HEK293 (cell line): ENCODE results near the gene ACOT12.

Experiments used
- CTCF ChIA-PET: fragments of 350-600 bp; formaldehyde crosslinking; extraction: SDS; loops from one replicate; lab custom pipeline; 2021; ENCODE audit warnings: antibody characterized with exemption; lab: Yijun Ruan, JAX
- POLR2A ChIA-PET: fragments of 300-600 bp; formaldehyde crosslinking; extraction: SDS; loops from one replicate; lab custom pipeline; 2020; ENCODE audit warnings: antibody characterized with exemption, inconsistent platforms; lab: Yijun Ruan, JAX
- H3K27ac ChIP-seq: fragments of 200-500 bp; sonication (Bioruptor generic); 2 replicates; pipeline ENCODE4 v1.5.1; 2014; ENCODE audit warnings: low read depth, low read length, control low read depth, inconsistent platforms; ENCODE audit errors: extremely low read depth
- H3K36me3 ChIP-seq, 2 experiments: fragments of 200-500 bp in 1 of 2; sonication (Bioruptor generic) in 1 of 2; 1 replicate in 1 of 2; 2 replicates in 1 of 2; pipeline ENCODE4 v1.5.1; 2014 to 2017; ENCODE audit warnings: inconsistent platforms in 2 of 2, low read length in 2 of 2; ENCODE audit not compliant: control insufficient read depth in 2 of 2, insufficient read depth in 1 of 2
- H3K4me1 ChIP-seq: fragments of 200-500 bp; sonication (Bioruptor generic); 2 replicates; pipeline ENCODE4 v1.5.1; 2014; ENCODE audit warnings: mild to moderate bottlenecking, low read length, inconsistent platforms; ENCODE audit not compliant: control insufficient read depth, insufficient read depth
- H3K4me3 ChIP-seq: 2 replicates; pipeline ENCODE4 v1.5.1; 2011; ENCODE audit warnings: low read depth, mild to moderate bottlenecking, control low read depth, low read length, moderate library complexity
- H3K9me3 ChIP-seq: fragments of 200-500 bp; sonication (Bioruptor generic); 2 replicates; pipeline ENCODE4 v1.5.1; 2014; ENCODE audit warnings: low read depth, low read length, inconsistent platforms; ENCODE audit not compliant: control insufficient read depth, insufficient read depth
- BCL11A ChIP-seq: fragments of 450-650 bp; formaldehyde crosslinking; IDR thresholded peaks from 2 replicates; pipeline ENCODE4 v1.5.1; 2016; ENCODE audit warnings: low read depth, missing biosample characterization, missing genetic modification characterization
- GLI4 ChIP-seq: fragments of 450-650 bp; formaldehyde crosslinking; IDR thresholded peaks from 2 replicates; pipeline ENCODE4 v1.5.1; 2016; ENCODE audit warnings: missing biosample characterization, missing genetic modification characterization
- GLIS1 ChIP-seq: fragments of 450-650 bp; formaldehyde crosslinking; IDR thresholded peaks from 2 replicates; pipeline ENCODE4 v1.5.1; 2016; ENCODE audit warnings: missing biosample characterization, missing genetic modification characterization
- KLF7 ChIP-seq: fragments of 450-650 bp; formaldehyde crosslinking; IDR thresholded peaks from 2 replicates; pipeline ENCODE4 v1.5.1; 2016; ENCODE audit warnings: missing biosample characterization, missing genetic modification characterization, borderline replicate concordance
- SALL2 ChIP-seq: fragments of 450-650 bp; formaldehyde crosslinking; IDR thresholded peaks from 2 replicates; pipeline ENCODE4 v1.5.0; 2017; ENCODE audit warnings: missing biosample characterization, mild to moderate bottlenecking, missing genetic modification characterization, borderline replicate concordance
- SCRT1 ChIP-seq: fragments of 450-650 bp; formaldehyde crosslinking; IDR thresholded peaks from 2 replicates; pipeline ENCODE4 v1.5.1; 2016; ENCODE audit warnings: missing biosample characterization, missing genetic modification characterization, borderline replicate concordance
- SCRT2 ChIP-seq: fragments of 450-650 bp; formaldehyde crosslinking; IDR thresholded peaks from 2 replicates; pipeline ENCODE4 v1.5.1; 2016; ENCODE audit warnings: missing biosample characterization, missing genetic modification characterization
- SP7 ChIP-seq: fragments of 450-650 bp; formaldehyde crosslinking; IDR thresholded peaks from 2 replicates; pipeline ENCODE4 v1.5.1; 2016; ENCODE audit warnings: missing biosample characterization, missing genetic modification characterization
- ZBTB17 ChIP-seq: fragments of 450-650 bp; formaldehyde crosslinking; IDR thresholded peaks from 2 replicates; pipeline ENCODE4 v1.5.1; 2016; ENCODE audit warnings: missing biosample characterization, missing genetic modification characterization
- ZIC2 ChIP-seq: fragments of 450-650 bp; formaldehyde crosslinking; IDR thresholded peaks from 2 replicates; pipeline ENCODE4 v1.5.1; 2016; ENCODE audit warnings: missing biosample characterization, missing genetic modification characterization
- ZNF10 ChIP-seq: fragments of 450-650 bp; formaldehyde crosslinking; IDR thresholded peaks from 2 replicates; pipeline ENCODE4 v1.5.1; 2017; ENCODE audit warnings: missing biosample characterization, missing genetic modification characterization
- ZNF132 ChIP-seq: fragments of 450-650 bp; formaldehyde crosslinking; IDR thresholded peaks from 2 replicates; pipeline ENCODE4 v1.5.1; 2017; ENCODE audit warnings: missing biosample characterization, missing genetic modification characterization, borderline replicate concordance
- ZNF140 ChIP-seq: fragments of 450-650 bp; formaldehyde crosslinking; IDR thresholded peaks from 2 replicates; pipeline ENCODE4 v1.5.1; 2016; ENCODE audit warnings: missing biosample characterization, missing genetic modification characterization
- ZNF174 ChIP-seq: fragments of 450-650 bp; formaldehyde crosslinking; IDR thresholded peaks from 2 replicates; pipeline ENCODE4 v1.5.0; 2017; ENCODE audit warnings: missing biosample characterization, mild to moderate bottlenecking, missing genetic modification characterization
- ZNF184 ChIP-seq: fragments of 450-650 bp; IDR thresholded peaks from 2 replicates; pipeline ENCODE4 v1.5.1; 2018; ENCODE audit warnings: missing biosample characterization, mild to moderate bottlenecking, missing genetic modification characterization
- ZNF280C ChIP-seq: fragments of 450-650 bp; formaldehyde crosslinking; IDR thresholded peaks from 2 replicates; pipeline ENCODE4 v1.5.1; 2016; ENCODE audit warnings: missing biosample characterization, missing genetic modification characterization
- ZNF354C ChIP-seq: fragments of 450-650 bp; formaldehyde crosslinking; IDR thresholded peaks from 2 replicates; pipeline ENCODE4 v1.5.1; 2016; ENCODE audit warnings: missing biosample characterization, missing genetic modification characterization, low read depth, borderline replicate concordance
- ZNF416 ChIP-seq: fragments of 450-650 bp; formaldehyde crosslinking; IDR thresholded peaks from 2 replicates; pipeline ENCODE4 v1.5.1; 2016; ENCODE audit warnings: missing biosample characterization, missing genetic modification characterization
- ZNF48 ChIP-seq: fragments of 450-650 bp; formaldehyde crosslinking; IDR thresholded peaks from 2 replicates; pipeline ENCODE4 v1.5.1; 2016; ENCODE audit warnings: missing biosample characterization, missing genetic modification characterization
- ZNF488 ChIP-seq: fragments of 450-650 bp; formaldehyde crosslinking; IDR thresholded peaks from 2 replicates; pipeline ENCODE4 v1.5.1; 2016; ENCODE audit warnings: missing biosample characterization, missing genetic modification characterization
- ZNF510 ChIP-seq: fragments of 450-650 bp; formaldehyde crosslinking; IDR thresholded peaks from 2 replicates; pipeline ENCODE4 v1.5.1; 2018; ENCODE audit warnings: mild to moderate bottlenecking, missing genetic modification characterization, missing biosample characterization; ENCODE audit not compliant: insufficient replicate concordance
- ZNF521 ChIP-seq: fragments of 450-650 bp; formaldehyde crosslinking; IDR thresholded peaks from 2 replicates; pipeline ENCODE4 v1.5.1; 2017; ENCODE audit warnings: missing biosample characterization, mild to moderate bottlenecking, missing genetic modification characterization
- ZNF548 ChIP-seq: fragments of 450-650 bp; formaldehyde crosslinking; IDR thresholded peaks from 2 replicates; pipeline ENCODE4 v1.5.1; 2016; ENCODE audit warnings: missing biosample characterization, missing genetic modification characterization
- ZNF580 ChIP-seq: fragments of 450-650 bp; formaldehyde crosslinking; IDR thresholded peaks from 2 replicates; pipeline ENCODE4 v1.5.1; 2016; ENCODE audit warnings: missing biosample characterization, missing genetic modification characterization
- ZNF600 ChIP-seq: fragments of 450-650 bp; formaldehyde crosslinking; IDR thresholded peaks from 2 replicates; pipeline ENCODE4 v1.5.1; 2016; ENCODE audit warnings: missing biosample characterization, missing genetic modification characterization
- ZNF76 ChIP-seq: fragments of 450-650 bp; formaldehyde crosslinking; IDR thresholded peaks from 2 replicates; pipeline ENCODE4; 2016; ENCODE audit warnings: low read depth, missing biosample characterization, missing genetic modification characterization, borderline replicate concordance
- TF ChIP-seq, protein P1 (sequence below): fragments of 450-650 bp; formaldehyde crosslinking; IDR thresholded peaks from 2 replicates; pipeline ENCODE4 v1.5.1; 2017; ENCODE audit warnings: missing biosample characterization, missing genetic modification characterization

ACOT12 gene

DNA sequence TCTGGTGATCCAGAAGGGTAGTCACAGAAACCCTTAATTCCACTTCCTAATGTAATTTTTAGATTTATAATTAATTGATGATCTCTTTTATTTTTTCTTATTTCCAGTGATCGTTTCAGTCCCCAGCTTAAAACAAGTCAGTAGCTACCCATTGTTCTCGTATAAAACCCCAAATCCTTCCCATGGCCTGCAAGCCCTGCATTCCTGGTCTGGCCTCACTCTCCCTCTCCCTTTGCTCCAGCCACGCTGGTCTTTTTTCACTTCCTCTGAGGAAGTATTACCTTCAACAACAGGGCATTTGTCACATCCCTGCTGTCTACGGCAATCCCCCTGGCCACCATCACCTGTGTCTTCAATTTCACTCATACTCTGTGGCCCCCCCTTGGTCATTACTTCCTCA lies 44.8 kb downstream of the ACOT12 start:
- ChIA-PET CTCF (no interaction called here), POLR2A (no interaction called here)
- no peak overlapping the region for H3K27ac ChIP-seq
- no peak for TF ChIP-seq GLI4 (tag by site-specific recombination)
- TF ChIP-seq ZNF354C (tag by site-specific recombination), result no peak
- no peak for TF ChIP-seq SCRT2 (tag by site-specific recombination)
- TF ChIP-seq ZNF174 (tag by site-specific recombination), result no peak
- TF ChIP-seq SP7 (tag by site-specific recombination), result no peak
- no peak for TF ChIP-seq SCRT1 (tag by site-specific recombination)
- no peak for TF ChIP-seq ZNF521 (tag by site-specific recombination)
- TF ChIP-seq, protein P1, sequence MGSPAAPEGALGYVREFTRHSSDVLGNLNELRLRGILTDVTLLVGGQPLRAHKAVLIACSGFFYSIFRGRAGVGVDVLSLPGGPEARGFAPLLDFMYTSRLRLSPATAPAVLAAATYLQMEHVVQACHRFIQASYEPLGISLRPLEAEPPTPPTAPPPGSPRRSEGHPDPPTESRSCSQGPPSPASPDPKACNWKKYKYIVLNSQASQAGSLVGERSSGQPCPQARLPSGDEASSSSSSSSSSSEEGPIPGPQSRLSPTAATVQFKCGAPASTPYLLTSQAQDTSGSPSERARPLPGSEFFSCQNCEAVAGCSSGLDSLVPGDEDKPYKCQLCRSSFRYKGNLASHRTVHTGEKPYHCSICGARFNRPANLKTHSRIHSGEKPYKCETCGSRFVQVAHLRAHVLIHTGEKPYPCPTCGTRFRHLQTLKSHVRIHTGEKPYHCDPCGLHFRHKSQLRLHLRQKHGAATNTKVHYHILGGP (tag by site-specific recombination), result no peak
- no peak for TF ChIP-seq ZNF510 (tag by site-specific recombination)
- no peaks in the 10 kb centered on the region for H3K4me1 ChIP-seq
- no peaks in the 10 kb centered on the region for H3K36me3 ChIP-seq
- H3K9me3 ChIP-seq, result no peaks in the 10 kb centered on the region
- H3K4me3 ChIP-seq, result no peak overlapping the region

GRCh38 chr5:81345411-81346003 lies 48.4 kb downstream of the ACOT12 start:
- H3K4me3 ChIP-seq, result no peak overlapping the region
- no peak overlapping the region for H3K27ac ChIP-seq
- ChIA-PET POLR2A (no interaction called here), CTCF (no interaction called here)
- H3K4me1 ChIP-seq, result no peaks in the 10 kb centered on the region
- no peaks in the 10 kb centered on the region for H3K9me3 ChIP-seq
- TF ChIP-seq ZIC2 (no peak), ZNF48 (tag by site-specific recombination) (no peak), ZNF416 (tag by site-specific recombination) (no peak), ZNF140 (tag by site-specific recombination) (no peak), ZNF580 (tag by site-specific recombination) (no peak), ZNF184 (tag by site-specific recombination) (no peak), GLI4 (tag by site-specific recombination) (no peak), ZNF548 (tag by site-specific recombination) (no peak)
- H3K36me3 ChIP-seq, result no peaks in the 10 kb centered on the region

DNA sequence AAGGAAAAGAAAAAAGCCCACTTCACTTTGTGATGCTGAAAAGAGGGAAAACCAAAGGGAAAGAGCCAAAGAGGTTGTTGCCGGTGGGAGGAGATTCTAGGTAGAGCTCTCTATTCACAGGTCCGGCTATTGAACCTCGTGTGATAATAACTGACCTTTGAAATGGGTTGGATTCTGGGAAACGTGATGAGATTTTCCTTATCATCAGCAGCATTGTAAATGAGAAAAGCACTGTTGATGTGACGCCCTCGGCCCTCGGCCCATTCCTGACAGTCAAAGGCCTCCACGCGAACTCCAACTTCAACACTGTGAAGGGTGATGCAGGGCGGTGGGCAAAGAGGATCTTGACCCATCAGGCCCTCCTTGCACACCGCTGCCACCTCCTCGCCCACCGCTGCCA lies 49.2 kb downstream of the ACOT12 start:
- Histone ChIP-seq H3K4me1 (no peaks in the 10 kb centered on the region), H3K36me3 (no peaks in the 10 kb centered on the region), H3K27ac (no peak overlapping the region), H3K4me3 (no peak overlapping the region), H3K9me3 (no peaks in the 10 kb centered on the region)
- ChIA-PET POLR2A (no interaction called here), CTCF (interaction anchor here (0.6 kb wide), 1 partner anchor 45 kb away, joined by 4 read pairs; no protein-coding TSS in a partner anchor)
- TF ChIP-seq SP7 (tag by site-specific recombination) (no peak), GLIS1 (tag by site-specific recombination) (no peak), KLF7 (no peak), ZBTB17 (tag by site-specific recombination) (no peak), ZNF76 (no peak), ZNF600 (tag by site-specific recombination) (no peak), ZNF488 (tag by site-specific recombination) (no peak), ZNF280C (tag by site-specific recombination) (no peak), BCL11A (tag by site-specific recombination) (no peak), ZNF132 (tag by site-specific recombination) (no peak), SALL2 (tag by site-specific recombination) (no peak), ZNF10 (tag by site-specific recombination) (no peak)
